SK-N-MC (cell line): ENCODE data around the gene IZUMO1.

Experiments used
- EZH2 ChIP-seq: fragments of 200-600 bp; sonication (generic); IDR thresholded peaks from one replicate; pipeline ENCODE4 v1.6.1; 2017; ENCODE audit warnings: antibody characterized with exemption
- POLR2AphosphoS5 ChIP-seq: IDR thresholded peaks from 2 replicates; pipeline ENCODE4 v1.6.1; 2012; ENCODE audit warnings: mild to moderate bottlenecking, low read depth, low read length, borderline replicate concordance

GRCh38 chr19:48741129-48741999 lies 5.3 kb downstream of the IZUMO1 start:
- TF ChIP-seq EZH2 (no peak), POLR2AphosphoS5 (no peak)
